ENCODE results near the gene P2RY6. TPM values are rescaled to one million over a fixed set of nuclear protein-coding genes. Genes with fewer than 3 reads are reported as not detected.

P2RY6 gene
- total RNA-seq, 1 donor from 2014 or later: 0.74 TPM

GRCh38 chr11:73234471-73235181, 37.5 kb upstream of the P2RY6 start:
- Mint-ChIP-seq H3K27me3 (ENCODE audit: unreplicated experiment) (peaks cover 4% of the 10 kb centered on the region), H3K4me3 (ENCODE audit: unreplicated experiment) (no peak overlapping the region), H3K9me3 (ENCODE audit: unreplicated experiment) (no peaks in the 10 kb centered on the region), H3K27ac (ENCODE audit: unreplicated experiment) (no peak overlapping the region), H3K36me3 (ENCODE audit: low read depth, unreplicated experiment) (no peaks in the 10 kb centered on the region), H3K4me1 (ENCODE audit: unreplicated experiment) (peaks cover 3% of the 10 kb centered on the region)
- TF ChIP-seq CTCF (IDR thresholded peaks at IDR 0.05; ENCODE audit: unreplicated experiment): no peak
- no peak for DNase-seq (ENCODE audit: low spot score)

- no peaks in the 10 kb centered on the region for H3K36me3 Mint-ChIP-seq (ENCODE audit: low read depth, unreplicated experiment)
- H3K27me3 Mint-ChIP-seq (ENCODE audit: unreplicated experiment): peaks cover 2% of the 10 kb centered on the region
- no peak for TF ChIP-seq CTCF (IDR thresholded peaks at IDR 0.05; ENCODE audit: unreplicated experiment)
- DNase-seq (ENCODE audit: low spot score): no peak
- no peak overlapping the region for H3K27ac Mint-ChIP-seq (ENCODE audit: unreplicated experiment)
- no peaks in the 10 kb centered on the region for H3K9me3 Mint-ChIP-seq (ENCODE audit: unreplicated experiment)
- no peak overlapping the region for H3K4me3 Mint-ChIP-seq (ENCODE audit: unreplicated experiment)
- no peaks in the 10 kb centered on the region for H3K4me1 Mint-ChIP-seq (ENCODE audit: unreplicated experiment)
Measured at GRCh38 chr11:73235236-73235786, 36.8 kb upstream of the P2RY6 start.

GRCh38 chr11:73236205-73236765, 35.9 kb upstream of the P2RY6 start:
- Mint-ChIP-seq H3K9me3 (ENCODE audit: unreplicated experiment) (no peaks in the 10 kb centered on the region), H3K36me3 (ENCODE audit: low read depth, unreplicated experiment) (no peaks in the 10 kb centered on the region), H3K27ac (ENCODE audit: unreplicated experiment) (no peak overlapping the region), H3K4me3 (ENCODE audit: unreplicated experiment) (no peak overlapping the region), H3K4me1 (ENCODE audit: unreplicated experiment) (no peaks in the 10 kb centered on the region), H3K27me3 (ENCODE audit: unreplicated experiment) (peaks cover 2% of the 10 kb centered on the region)
- no peak for DNase-seq (ENCODE audit: low spot score)
- TF ChIP-seq CTCF (IDR thresholded peaks at IDR 0.05; ENCODE audit: unreplicated experiment): no peak

GRCh38 chr11:73236854-73237253, 35.3 kb upstream of the P2RY6 start:
- H3K9me3 Mint-ChIP-seq (ENCODE audit: unreplicated experiment): no peaks in the 10 kb centered on the region
- H3K4me3 Mint-ChIP-seq (ENCODE audit: unreplicated experiment): no peak overlapping the region
- peak; percentile 68 for TF ChIP-seq CTCF (IDR thresholded peaks at IDR 0.05; ENCODE audit: unreplicated experiment)
- H3K27ac Mint-ChIP-seq (ENCODE audit: unreplicated experiment): no peak overlapping the region
- no peaks in the 10 kb centered on the region for H3K4me1 Mint-ChIP-seq (ENCODE audit: unreplicated experiment)
- H3K27me3 Mint-ChIP-seq (ENCODE audit: unreplicated experiment): peaks cover 2% of the 10 kb centered on the region
- no peaks in the 10 kb centered on the region for H3K36me3 Mint-ChIP-seq (ENCODE audit: low read depth, unreplicated experiment)
- DNase-seq (ENCODE audit: low spot score): peak; percentile 72
